ENCODE results near the gene SPON1. TPM values are rescaled to one million over a fixed set of nuclear protein-coding genes. Genes with fewer than 3 reads are reported as not detected.

SPON1 gene
- total RNA-seq, 2 experiments from 2014 or later = 0.96 to 1.4 TPM

GRCh38 chr11:13952668-13953067 lies 9.9 kb upstream of the SPON1 start:
- H3K9me3 Mint-ChIP-seq = no peaks in the 10 kb centered on the region
- TF ChIP-seq CTCF (IDR thresholded peaks at IDR 0.05) = no peak
- no peaks in the 10 kb centered on the region for H3K27me3 Mint-ChIP-seq
- DNase-seq (no peak), ATAC-seq (no peak)
- no peaks in the 10 kb centered on the region for H3K36me3 Mint-ChIP-seq (ENCODE audit: low read depth)
- intact Hi-C loops (cut with micrococcal nuclease) = no loop called here
- no peak overlapping the region for H3K27ac Mint-ChIP-seq
- CTCF ChIA-PET = interaction anchor here (1.3 to 7.5 kb wide), 5 partner anchors 177 to 298 kb away, joined by 4 to 85 read pairs (median 17); no protein-coding TSS in a partner anchor
- H3K4me3 Mint-ChIP-seq = no peak overlapping the region
- no peaks in the 10 kb centered on the region for H3K4me1 Mint-ChIP-seq (ENCODE audit: low read depth)
- POLR2A ChIA-PET = no interaction called here

- Mint-ChIP-seq H3K4me3 (no peak overlapping the region), H3K4me1 (ENCODE audit: low read depth) (no peaks in the 10 kb centered on the region), H3K27me3 (peaks cover under 1% of the 10 kb centered on the region), H3K27ac (no peak overlapping the region), H3K36me3 (ENCODE audit: low read depth) (no peaks in the 10 kb centered on the region), H3K9me3 (no peaks in the 10 kb centered on the region)
- ATAC-seq = no peak
- intact Hi-C loops (cut with micrococcal nuclease) = loop anchor here (2.0 kb wide), 1 partner anchor 182 kb away; no protein-coding TSS in a partner anchor
- CTCF ChIA-PET = interaction anchor here (0.9 to 7.5 kb wide), 9 partner anchors 8 to 326 kb away, joined by 3 to 85 read pairs (median 5); partner anchors contain the start of gene SPON1
- TF ChIP-seq CTCF (IDR thresholded peaks at IDR 0.05) = no peak
- POLR2A ChIA-PET = no interaction called here
- no peak for DNase-seq
Observed at GRCh38 chr11:13954591-13954990, 7.9 kb upstream of the SPON1 start.

- Mint-ChIP-seq H3K27me3 (peaks cover 8% of the 10 kb centered on the region), H3K9me3 (no peaks in the 10 kb centered on the region), H3K4me1 (ENCODE audit: low read depth) (no peaks in the 10 kb centered on the region), H3K4me3 (no peak overlapping the region), H3K36me3 (ENCODE audit: low read depth) (no peaks in the 10 kb centered on the region), H3K27ac (no peak overlapping the region)
- TF ChIP-seq CTCF (IDR thresholded peaks at IDR 0.05) = peak; percentile 92
- DNase-seq = peak; percentile 70
- CTCF ChIA-PET = interaction anchor here (0.7 to 7.5 kb wide), 31 partner anchors 9 to 509 kb away, joined by 3 to 85 read pairs (median 4); no protein-coding TSS in a partner anchor
- ATAC-seq = peak; percentile 69
- intact Hi-C loops (cut with micrococcal nuclease) = loop anchor here (2.0 kb wide), 3 partner anchors 183 to 293 kb away; no protein-coding TSS in a partner anchor
- POLR2A ChIA-PET = no interaction called here
Observed at GRCh38 chr11:13955971-13956421, 6.5 kb upstream of the SPON1 start.

GRCh38 chr11:13956988-13957387 lies 5.5 kb upstream of the SPON1 start:
- Mint-ChIP-seq H3K27me3 (peaks cover 13% of the 10 kb centered on the region), H3K27ac (no peak overlapping the region), H3K4me3 (no peak overlapping the region), H3K9me3 (no peaks in the 10 kb centered on the region), H3K4me1 (ENCODE audit: low read depth) (no peaks in the 10 kb centered on the region), H3K36me3 (ENCODE audit: low read depth) (no peaks in the 10 kb centered on the region)
- CTCF ChIA-PET = interaction anchor here (0.8 to 7.5 kb wide), 29 partner anchors 8 to 508 kb away, joined by 3 to 85 read pairs (median 4); no protein-coding TSS in a partner anchor
- ATAC-seq = no peak
- POLR2A ChIA-PET = no interaction called here
- intact Hi-C loops (cut with micrococcal nuclease) = loop anchor here (2.0 kb wide), 2 partner anchors 192 to 292 kb away; no protein-coding TSS in a partner anchor
- DNase-seq = no peak
- TF ChIP-seq CTCF (IDR thresholded peaks at IDR 0.05) = no peak

- ATAC-seq (no peak), DNase-seq (no peak)
- Mint-ChIP-seq H3K9me3 (no peaks in the 10 kb centered on the region), H3K27me3 (peaks cover 19% of the 10 kb centered on the region), H3K27ac (no peak overlapping the region), H3K4me1 (ENCODE audit: low read depth) (peaks cover 3% of the 10 kb centered on the region), H3K4me3 (no peak overlapping the region), H3K36me3 (ENCODE audit: low read depth) (no peaks in the 10 kb centered on the region)
- CTCF ChIA-PET = interaction anchor here (0.7 to 7.5 kb wide), 5 partner anchors 11 to 292 kb away, joined by 3 to 62 read pairs (median 5); no protein-coding TSS in a partner anchor
- intact Hi-C loops (cut with micrococcal nuclease) = no loop called here
- POLR2A ChIA-PET = no interaction called here
- no peak for TF ChIP-seq CTCF (IDR thresholded peaks at IDR 0.05)
Observed at GRCh38 chr11:13958641-13959400, 3.7 kb upstream of the SPON1 start.

Data from activated CD8-positive, alpha-beta T cell treated with anti-CD3 and anti-CD28 coated beads for 36 hours (primary cell).